HEK293T (cell line): ENCODE data around the gene TRRAP.

Experiments
- BHLHE40 ChIP-seq: fragments of 450-650 bp; IDR thresholded peaks from 2 replicates; pipeline ENCODE4 v1.6.1; 2016; ENCODE audit warnings: mild to moderate bottlenecking, moderate library complexity, borderline replicate concordance
- CTBP1 ChIP-seq: fragments of 450-650 bp; IDR thresholded peaks from 2 replicates; pipeline ENCODE4 v1.6.1; 2016; ENCODE audit warnings: borderline replicate concordance
- HDGF ChIP-seq: fragments of 450-650 bp; IDR thresholded peaks from 2 replicates; pipeline ENCODE4 v1.6.1; 2017; ENCODE audit warnings: antibody characterized with exemption, borderline replicate concordance
- TARDBP ChIP-seq: fragments of 450-650 bp; IDR thresholded peaks from 2 replicates; pipeline ENCODE4 v1.6.1; 2016

- no peak for TF ChIP-seq TARDBP
- no peak for TF ChIP-seq CTBP1
- no peak for TF ChIP-seq BHLHE40
- TF ChIP-seq HDGF, result no peak
Observed at GRCh38 chr7:99034932-99035722, 156.8 kb downstream of the TRRAP start.
